GM21786 (cell line): ENCODE results near the gene ANKRD6.

Source experiments
- ATAC-seq: cut with Tn5 transposase; IDR thresholded peaks from one replicate; pipeline ENCODE4 v1.9.1; 2021; ENCODE audit not compliant: unreplicated experiment

Gene ANKRD6

DNA sequence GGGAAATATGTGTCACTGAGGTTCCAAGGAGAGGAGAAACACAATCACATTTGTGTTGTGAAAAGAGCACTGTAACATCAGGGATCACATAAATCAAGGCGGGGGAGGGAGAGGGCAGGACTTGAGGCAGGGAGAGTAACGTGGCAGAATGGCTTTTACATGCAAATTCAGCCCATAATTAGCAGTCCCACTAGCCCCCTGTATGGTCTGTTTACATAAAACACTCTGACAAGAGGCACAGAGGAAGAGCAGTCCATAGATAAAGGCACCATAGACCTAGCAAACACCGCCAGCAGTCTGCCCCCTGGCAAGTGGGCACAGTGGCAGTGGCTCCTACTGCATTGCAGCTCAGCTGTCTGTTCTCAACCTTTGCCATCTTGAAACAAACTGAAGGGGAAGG lies 122.9 kb downstream of the ANKRD6 start:
- no peak for ATAC-seq

DNA sequence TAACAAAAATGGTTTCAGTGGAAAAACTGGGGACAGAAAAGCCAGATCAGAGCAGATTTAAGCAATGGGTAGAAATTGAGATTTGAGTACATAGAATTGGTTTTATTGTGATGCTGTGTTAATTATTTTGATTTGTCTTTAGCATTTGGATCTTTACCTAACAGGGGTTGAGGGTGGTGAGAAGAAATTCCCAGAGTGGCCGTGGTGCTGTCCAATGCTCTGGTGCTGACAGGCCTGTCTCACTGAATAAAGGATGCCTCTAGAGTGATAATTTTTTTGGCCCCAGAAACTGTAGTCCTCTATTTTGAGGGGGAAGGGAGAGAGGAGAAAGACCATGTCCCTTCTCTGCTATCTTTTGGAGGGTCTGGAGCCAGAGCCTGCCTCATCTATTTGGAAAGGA lies 126.5 kb downstream of the ANKRD6 start:
- ATAC-seq, result no peak

DNA sequence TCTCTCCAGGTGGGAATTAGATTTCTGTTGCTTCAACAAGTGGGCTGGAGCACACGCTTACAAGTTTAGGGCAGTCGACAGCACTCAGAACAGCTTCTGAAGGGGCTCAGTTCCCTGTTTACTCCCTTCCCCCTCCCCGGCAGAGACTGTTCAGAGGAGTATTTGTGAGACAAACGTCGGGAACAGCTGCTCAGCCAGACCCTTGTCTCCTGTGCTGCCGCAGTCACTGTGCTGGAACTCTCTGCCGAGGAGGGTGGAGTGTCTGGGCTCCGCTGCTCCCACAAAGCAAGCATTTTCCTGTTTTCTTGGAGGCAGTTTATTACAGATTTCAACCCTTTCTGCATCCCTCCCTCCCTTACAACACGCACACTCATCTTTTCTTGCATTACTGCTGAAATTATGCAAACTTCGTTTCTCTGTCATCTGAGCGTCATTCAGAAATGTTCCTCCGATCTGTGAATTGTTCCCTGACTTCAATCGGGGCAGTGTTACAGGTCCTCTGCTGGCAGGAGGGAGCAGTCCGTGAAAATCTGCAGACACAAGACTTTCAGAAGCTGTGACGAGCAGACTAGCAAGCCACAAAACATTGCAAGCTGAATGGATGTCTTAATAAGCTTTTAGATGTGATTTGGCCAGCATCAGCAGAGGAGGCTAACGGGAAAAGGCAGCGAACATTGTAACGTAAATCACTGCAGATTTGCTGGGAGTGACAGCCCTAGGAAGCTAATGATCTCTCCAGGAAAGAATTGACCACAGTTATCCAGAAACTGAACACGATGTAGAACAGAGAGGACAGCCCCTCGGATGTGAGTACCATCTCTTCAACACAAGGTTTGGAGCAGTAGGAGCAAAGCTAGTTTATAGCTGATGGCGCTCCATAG lies 129.4 kb downstream of the ANKRD6 start:
- ATAC-seq, result no peak

DNA sequence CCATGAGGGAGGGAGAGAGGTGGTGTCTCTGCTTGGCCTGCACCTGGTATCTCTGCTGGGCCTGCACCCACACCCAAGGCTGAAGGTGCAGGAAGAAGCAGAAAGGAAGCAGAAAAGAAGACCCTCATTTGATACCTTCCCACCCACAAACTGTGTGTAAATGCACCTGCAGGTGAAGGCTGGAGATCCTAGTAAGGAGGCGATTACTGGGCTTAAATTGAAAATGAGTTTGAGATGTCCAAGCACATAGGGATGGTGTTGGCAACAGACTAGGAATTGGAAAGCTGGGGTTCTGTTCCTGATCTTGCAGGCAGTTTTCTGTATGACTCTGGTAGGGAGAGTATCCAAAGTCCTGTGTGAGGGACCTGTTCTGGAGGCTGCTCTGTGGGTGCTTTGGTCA lies 130.9 kb downstream of the ANKRD6 start:
- no peak for ATAC-seq

DNA sequence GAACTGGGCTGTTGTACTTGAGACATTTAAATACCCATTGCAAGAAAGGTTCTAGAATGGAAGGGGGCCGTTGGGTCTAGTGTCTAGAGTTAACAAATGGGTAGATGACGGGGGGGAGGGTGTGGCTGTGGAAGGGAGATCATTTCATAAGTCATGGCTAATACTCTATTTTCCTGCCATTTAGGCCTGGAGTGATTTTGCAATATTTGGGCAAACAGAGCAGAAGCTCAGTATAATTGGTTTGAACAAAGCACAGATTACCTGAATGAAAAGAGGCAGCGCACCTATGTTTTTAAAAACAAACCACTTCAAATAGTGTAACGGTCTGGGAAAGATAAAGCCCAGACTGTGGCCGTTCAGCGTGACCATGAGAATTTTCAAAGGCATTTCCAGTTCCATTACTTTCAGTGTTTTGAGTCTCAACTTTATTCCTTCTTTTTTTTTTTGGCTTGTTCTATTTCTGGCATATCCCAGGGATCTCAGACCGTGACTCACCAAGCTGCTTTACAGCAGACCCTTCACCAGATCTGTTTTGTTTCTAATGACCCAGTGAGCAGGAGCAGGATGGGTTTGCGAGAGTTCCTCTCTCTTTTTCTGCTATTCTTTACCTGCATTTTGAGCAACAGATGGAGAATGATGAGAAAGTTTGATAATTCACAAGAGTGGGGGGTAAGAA lies 131.9 kb downstream of the ANKRD6 start:
- ATAC-seq, result no peak

DNA sequence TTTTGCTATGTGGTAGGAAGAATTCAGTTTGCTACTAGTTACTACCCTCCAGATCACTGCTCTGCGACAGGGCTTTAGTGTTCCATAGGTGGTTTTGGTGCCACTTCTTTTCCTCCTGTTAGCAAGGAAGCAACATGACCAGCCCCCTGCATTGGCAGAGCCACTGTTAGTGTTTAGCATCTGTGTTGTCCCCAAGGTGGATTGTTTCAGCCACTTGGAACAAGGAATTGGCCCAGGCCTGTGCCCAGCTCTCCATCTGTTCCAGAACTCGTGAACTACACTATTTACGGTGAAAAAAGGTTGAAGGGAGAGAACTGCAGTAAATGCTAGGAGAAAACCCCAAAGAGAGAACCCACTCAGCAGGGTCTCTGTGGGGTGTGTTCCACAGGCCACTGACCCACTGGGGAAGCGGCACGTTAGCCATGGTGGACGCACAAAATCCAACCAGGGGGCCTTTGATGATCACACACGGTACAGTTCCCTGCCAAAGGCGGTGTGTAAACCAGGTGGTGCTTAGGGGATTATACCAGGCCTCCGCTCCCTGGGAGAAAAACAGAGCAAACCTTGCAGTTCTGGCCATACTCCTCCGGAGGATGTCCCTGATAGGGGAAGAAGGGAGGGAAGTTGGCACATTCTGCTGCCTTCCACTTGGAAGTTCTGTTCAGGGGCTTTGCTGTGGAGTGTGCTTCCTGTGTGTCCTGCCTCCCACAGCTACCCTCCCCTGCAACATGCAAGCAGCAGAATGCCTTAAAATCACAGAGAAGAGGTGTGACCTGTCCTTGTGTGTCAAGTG lies 133.3 kb downstream of the ANKRD6 start:
- ATAC-seq, result no peak

DNA sequence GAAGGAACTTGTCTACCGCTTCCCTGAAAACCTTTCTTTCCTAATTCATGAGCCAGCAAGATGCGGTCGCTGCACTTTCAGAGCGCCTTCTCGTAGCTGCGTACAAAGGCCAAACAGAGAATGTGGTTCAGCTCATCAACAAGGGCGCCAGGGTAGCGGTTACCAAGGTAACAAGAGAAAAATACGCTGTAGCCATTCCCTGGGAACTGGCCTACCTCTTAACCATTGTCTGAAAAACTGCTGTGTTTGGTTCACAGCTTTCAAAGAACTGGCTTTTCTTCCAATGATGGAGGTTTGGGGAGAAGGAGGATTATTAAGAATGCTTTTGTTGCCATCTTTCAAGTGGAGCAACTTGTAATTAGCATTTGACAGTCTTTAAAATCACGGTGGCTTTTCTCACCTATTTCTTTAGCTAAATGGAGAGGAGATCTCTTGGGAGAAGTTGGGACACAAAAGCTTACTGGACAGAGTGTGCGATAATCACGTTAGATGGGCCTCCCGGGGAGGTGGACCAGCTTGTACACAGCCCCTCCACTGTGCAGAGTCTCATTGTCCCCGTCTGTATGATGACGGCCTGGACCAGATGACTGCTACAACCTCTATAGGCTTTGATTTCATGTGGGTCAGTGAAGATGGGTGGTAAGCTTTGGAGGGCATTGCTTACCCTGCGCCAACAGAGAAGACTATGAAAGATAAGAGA lies 134.1 kb downstream of the ANKRD6 start:
- no peak for ATAC-seq

DNA sequence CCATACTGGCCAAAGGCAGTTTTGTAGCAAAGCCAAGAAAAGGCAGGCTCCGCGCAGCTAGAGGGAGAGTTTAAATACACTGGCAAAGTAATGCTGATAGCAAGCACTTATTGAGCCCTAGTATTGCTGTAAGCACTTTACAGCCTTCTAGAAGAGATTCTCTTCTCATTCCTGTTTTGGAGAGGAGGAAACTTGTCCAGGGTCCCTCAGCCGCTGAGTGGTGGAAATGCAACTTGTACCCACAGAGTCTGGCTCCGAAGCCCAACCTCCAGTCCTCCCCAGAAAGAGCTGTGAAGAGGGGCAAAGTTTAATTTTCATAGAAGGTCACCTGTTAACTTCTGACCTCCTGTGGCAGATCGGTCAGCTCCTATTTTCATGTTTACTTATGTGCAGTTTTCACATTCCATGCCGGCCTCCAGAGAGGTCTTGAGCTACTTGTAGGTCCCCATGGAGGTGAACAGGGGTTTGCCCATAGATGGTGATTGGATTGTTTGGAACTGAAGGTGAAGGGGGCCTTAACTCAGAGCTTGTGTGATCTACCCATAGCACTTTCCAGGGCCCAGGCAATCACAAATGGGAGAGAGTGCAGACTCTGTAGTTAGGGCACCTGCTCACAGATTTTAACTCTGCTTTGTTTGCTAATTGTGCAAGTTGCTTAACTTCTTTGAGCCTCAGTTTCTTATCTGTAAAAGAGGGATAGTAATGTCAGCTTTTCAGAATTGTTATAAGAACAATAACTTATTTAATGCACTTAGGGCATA lies 134.9 kb downstream of the ANKRD6 start:
- ATAC-seq, result no peak

DNA sequence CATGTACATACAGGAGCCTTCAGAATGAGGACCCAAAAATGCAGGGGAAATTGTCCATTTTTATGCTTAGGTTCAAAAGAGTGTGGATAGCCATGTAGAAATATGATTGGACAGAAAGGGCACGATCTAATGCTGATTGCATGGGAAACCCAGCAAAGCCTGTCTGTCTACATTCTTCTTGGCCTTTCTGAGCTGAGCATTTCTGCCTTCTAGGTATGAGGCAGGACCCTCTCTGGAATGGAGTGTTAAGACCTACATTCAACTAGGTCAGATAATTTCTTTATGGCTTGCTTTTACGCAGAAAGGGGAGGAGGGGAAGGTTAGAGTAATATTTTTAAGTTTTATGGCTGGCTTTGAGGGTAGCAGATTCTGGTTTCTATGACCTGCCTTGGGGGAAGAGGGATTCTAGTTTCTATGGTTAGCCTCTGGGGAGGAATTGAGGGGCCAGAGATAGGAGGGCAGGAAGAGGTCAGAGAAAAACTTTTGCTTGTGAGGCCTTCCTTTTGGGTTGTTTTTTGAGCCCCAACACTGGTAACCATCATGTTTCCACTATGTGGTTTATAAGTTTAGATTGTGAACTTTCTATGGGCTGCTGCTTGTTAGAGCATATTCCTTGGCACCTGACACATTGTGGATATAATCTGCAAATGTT lies 142.1 kb downstream of the ANKRD6 start:
- ATAC-seq, result no peak

DNA sequence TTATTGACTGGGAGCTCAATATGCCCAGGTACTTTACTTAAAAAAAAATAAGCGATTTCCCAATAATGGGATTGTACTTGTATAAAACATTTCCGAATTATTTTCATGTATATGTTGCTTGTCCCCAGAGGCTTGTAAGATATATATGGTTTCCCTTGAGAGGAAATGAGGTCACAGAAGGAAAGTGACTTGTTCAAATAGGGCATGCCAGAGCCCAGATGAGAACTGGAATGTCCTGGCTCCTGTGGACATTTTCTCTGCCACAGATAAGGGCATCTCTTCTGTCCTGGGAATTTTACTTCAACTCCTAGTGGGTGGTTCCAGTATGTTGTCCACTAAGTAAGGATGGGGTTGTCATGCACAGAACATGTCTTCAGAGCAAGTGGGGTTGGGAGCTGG lies 142.6 kb downstream of the ANKRD6 start:
- ATAC-seq, result no peak

DNA sequence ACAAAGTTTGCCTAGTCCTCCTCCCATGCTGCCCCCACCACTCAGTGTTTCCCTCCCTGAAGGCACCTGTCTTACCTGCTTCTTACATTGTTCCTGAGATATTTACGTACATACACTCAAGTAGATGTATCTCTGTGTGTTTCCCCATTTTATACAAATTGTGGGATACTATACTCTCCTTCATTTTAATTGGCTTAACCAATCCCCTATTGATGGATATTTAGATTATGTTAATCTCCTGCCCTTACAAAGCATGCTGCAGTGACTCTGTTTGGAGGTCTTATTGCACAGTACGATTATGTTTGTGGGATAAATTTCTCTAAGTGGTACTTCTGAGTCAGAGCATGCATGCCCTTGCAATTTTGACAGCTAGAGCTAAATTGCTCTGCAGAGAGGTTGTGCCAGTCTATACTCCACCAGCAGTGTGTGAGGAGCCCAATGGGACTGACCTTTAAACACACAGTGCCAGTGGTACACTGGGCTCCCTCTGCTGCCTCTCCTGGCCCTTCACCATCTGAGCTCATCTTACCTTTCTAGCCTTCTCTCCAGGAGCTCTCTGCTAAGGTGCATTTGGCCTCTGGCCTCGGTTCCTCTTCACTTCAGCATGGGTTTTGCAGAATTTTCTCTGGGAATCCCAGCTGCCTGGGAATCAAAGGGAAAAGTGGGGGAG lies 148.2 kb downstream of the ANKRD6 start:
- ATAC-seq, result no peak

DNA sequence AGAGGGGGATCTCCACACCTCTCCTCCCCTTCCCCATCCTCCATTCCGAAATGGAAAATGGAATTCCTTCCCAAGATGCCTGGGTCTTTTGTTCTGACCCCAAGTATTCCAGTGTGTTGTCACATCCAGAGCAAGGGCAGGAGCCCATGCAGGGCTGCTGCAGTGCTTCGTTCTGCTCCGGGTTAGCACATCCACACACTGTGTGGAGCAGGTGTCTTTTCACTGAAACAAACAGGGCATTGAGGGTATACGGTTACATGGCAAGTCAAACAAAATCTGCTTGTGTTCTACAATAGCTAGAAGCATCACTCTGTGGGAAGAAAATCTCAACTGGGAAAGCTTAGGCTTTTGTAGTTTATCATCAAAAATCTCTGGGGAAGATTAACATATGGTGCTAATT lies 148.7 kb downstream of the ANKRD6 start:
- ATAC-seq, result no peak

DNA sequence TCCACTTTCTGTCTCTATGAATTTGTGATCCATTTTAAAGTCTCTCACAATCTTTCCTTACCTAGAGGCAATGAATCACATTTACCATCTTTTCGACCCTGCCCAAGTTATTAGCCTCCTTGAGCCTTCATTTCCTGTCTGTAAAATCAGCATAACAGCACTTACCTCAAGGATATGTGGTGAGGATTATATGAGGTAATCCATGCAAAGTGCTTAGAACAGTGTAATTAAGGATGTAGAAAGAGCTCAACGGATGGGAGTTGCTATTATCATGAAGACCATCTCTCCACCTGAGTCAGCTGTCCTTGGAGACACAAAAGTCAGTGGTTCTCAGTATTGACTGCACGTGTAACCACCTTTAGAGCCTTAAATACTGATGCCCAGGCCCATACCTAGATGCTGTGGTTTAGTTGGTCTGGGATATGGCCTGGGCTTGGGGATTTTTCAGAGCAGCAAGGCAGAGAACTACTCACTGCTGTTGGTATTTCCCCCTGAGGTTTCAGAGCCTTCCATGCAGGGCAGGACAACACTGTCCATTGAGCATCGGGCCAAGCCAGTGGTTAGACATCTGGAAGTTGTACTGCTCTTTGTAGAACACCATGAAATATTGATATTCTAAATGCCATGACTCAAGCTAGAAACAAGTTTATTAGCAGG lies 149.8 kb downstream of the ANKRD6 start:
- no peak for ATAC-seq

DNA sequence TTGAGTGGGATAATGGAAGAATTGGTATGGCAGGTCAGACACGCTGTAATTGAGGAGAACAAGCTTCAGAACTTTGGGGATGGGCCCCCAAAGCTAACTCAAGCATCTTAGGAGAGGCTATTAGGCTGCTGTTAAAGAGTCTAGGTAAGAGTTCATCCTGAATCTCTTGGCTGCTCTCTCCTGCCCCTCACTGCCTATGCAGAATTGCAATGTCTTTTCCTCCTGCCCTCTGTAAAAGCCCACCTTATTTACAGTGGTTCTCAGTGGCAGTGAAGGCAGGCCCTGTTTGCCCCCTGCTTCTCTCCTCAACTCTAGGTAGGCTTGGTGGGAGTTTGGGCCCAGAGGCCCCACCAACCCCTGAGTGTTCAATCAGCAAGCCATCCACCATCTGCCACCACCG lies 150.6 kb downstream of the ANKRD6 start:
- ATAC-seq, result no peak

DNA sequence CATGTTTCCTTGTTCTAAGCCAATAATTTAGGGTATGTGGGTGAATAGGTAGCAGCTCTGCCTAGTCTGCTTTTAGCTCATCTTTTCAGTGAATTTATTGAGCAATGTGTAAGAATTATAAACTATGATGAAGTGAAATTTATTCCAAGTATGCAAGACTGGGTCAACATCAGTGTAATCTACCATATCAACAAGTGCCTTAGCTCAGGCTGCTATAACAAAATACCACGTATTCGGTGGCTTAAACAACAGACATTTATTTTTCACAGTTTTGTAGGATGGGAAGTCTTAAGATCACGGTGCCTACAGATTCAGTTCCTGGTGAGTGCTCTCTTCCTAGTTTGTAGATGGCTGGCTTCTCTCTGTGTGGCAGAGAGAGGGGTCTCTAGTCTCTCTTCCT lies 151.6 kb downstream of the ANKRD6 start:
- no peak for ATAC-seq

DNA sequence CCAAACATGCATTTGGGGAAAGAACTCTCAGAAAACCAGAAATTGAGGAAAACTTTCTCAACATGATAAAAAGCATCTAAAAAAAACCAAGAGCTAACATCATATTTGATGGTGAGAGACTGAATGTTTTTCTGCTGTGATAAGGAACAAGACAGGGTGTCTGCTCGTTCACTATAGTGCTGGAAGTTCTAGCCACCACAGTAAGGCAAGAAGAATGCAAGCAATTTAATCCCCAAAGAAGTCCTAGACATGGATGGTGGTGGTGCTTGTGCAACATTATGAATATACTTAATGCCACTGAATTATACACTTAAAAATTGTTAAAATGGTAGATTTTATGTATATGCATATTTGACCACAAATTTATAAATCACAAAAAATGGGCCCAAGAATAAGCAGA lies 152.2 kb downstream of the ANKRD6 start:
- ATAC-seq, result no peak

DNA sequence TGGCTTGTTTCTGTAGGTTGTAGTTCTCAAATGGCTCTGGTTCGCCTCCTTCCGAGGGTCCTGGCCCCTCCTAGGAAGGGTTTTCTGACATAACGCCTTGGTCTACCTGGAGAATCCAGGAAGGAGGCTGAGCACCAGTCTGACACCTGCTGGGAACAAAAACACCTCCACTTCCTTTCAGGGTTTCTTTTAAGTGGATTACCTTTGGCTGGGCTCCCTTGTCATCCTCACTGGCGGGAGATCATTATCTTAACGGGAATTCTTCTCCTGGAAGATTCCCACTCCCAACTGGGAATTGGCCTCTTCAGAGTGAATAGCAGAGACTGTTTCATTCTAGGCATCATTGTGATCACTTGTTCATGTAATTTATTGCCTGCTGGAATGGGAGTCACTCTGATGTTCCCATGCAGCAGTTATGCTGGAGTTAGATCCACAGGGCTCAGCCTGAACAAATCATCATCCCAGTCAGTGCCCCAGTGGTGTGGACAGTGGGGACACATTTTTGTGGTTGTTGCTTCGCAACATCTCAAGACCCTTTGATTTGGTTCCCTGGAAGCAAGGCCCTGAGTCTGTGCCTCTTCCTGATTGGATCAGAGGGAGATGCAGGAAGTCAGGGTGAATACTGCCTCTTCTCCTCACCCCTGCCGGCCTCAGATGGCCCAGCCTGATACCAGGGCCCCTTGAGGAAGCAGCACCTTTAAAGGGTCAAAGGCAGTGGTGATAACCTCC lies 156.5 kb downstream of the ANKRD6 start:
- no peak for ATAC-seq

DNA sequence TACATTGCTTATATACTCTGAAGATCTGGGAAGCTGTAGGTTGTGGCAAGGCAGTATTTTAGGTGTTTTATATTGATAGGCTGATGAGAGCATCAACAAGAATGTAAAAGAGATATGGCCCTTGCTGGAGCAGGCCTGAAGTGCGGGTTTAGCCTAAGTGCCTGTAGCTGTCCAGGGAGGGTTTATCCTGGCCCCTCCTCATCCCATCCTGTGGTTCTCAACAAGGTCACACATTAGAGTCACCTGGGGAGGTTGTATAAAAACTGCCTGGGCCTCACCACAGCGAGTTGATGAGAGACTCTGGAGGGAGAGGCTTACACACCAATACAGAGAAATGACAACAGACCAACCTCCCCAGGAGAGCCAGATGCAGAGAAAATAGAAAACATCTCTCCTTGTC lies 157.2 kb downstream of the ANKRD6 start:
- ATAC-seq, result no peak
